HL-60 (cell line): ENCODE results near the gene SERINC2.
"Not testable (repeated sequence)": the region's sequence is repeated elsewhere in the genome, so short reads cannot be mapped to it uniquely, and the experiment has no call there.

Experiments used
- DNase-seq, 2 experiments: peaks; one replicate each; pipeline ENCODE4 v3.0.0-alpha.2; 2010 to 2020; ENCODE audit warnings: low read depth in 1 of 2, low spot score in 1 of 2
- H3K27ac ChIP-seq: fragments of 250-450 bp; sonication (Bioruptor Pico); replicated peaks from 2 replicates; pipeline ENCODE4 v1.5.1; 2020; ENCODE audit warnings: mild to moderate bottlenecking, moderate library complexity
- H3K27me3 ChIP-seq: fragments of 250-450 bp; sonication (Bioruptor Pico); 2 replicates; pipeline ENCODE4 v1.5.1; 2021; ENCODE audit warnings: mild to moderate bottlenecking, moderate library complexity; ENCODE audit not compliant: insufficient read depth, poor library complexity, severe bottlenecking
- H3K4me3 ChIP-seq: replicated peaks from 2 replicates; pipeline ENCODE4 v1.5.1; 2011; ENCODE audit warnings: mild to moderate bottlenecking, control low read depth, low read length; ENCODE audit not compliant: insufficient read depth
- GABPA ChIP-seq: IDR thresholded peaks from 2 replicates; pipeline ENCODE4 v1.6.1; 2012; ENCODE audit warnings: low read depth
- POLR2AphosphoS5 ChIP-seq: IDR thresholded peaks from 2 replicates; pipeline ENCODE4 v1.6.1; 2012; ENCODE audit warnings: low read depth
- SPI1 ChIP-seq: IDR thresholded peaks from 2 replicates; pipeline ENCODE4 v1.6.1; 2012; ENCODE audit warnings: low read depth, mild to moderate bottlenecking, borderline replicate concordance
- TF ChIP-seq, protein P1 (sequence below): IDR thresholded peaks from one replicate; pipeline ENCODE4 v1.5.1; 2011; ENCODE audit warnings: low read length, control low read depth, inconsistent platforms; ENCODE audit not compliant: insufficient read depth
- TF ChIP-seq, protein P2 (sequence below): IDR thresholded peaks from 2 replicates; pipeline ENCODE4 v1.6.1; 2012; ENCODE audit warnings: low read depth; ENCODE audit not compliant: insufficient replicate concordance

SERINC2 gene

DNA sequence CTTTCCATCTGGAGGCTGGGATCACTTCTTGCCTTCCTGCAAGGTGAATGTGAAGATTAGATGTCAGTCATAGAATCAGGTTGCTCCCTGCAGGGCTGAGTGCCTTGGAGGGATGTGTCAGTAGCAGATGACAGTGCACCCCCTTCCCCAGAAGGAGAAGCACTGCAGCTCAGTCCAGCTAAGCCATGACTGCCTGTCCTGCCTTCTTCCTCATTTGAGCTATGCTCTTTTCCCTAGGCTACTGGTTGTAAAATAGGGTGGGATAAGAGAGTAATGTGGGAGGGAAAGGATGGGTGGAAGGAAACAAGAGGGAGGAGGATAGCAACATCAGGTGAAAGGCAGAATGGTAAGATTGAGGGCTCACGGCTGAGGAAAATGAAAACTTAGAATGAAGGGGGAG, 29.0 kb upstream of the SERINC2 start:
- no peak for TF ChIP-seq POLR2AphosphoS5
- TF ChIP-seq, protein P1, sequence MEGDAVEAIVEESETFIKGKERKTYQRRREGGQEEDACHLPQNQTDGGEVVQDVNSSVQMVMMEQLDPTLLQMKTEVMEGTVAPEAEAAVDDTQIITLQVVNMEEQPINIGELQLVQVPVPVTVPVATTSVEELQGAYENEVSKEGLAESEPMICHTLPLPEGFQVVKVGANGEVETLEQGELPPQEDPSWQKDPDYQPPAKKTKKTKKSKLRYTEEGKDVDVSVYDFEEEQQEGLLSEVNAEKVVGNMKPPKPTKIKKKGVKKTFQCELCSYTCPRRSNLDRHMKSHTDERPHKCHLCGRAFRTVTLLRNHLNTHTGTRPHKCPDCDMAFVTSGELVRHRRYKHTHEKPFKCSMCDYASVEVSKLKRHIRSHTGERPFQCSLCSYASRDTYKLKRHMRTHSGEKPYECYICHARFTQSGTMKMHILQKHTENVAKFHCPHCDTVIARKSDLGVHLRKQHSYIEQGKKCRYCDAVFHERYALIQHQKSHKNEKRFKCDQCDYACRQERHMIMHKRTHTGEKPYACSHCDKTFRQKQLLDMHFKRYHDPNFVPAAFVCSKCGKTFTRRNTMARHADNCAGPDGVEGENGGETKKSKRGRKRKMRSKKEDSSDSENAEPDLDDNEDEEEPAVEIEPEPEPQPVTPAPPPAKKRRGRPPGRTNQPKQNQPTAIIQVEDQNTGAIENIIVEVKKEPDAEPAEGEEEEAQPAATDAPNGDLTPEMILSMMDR: no peak
- no peak for TF ChIP-seq SPI1

DNA sequence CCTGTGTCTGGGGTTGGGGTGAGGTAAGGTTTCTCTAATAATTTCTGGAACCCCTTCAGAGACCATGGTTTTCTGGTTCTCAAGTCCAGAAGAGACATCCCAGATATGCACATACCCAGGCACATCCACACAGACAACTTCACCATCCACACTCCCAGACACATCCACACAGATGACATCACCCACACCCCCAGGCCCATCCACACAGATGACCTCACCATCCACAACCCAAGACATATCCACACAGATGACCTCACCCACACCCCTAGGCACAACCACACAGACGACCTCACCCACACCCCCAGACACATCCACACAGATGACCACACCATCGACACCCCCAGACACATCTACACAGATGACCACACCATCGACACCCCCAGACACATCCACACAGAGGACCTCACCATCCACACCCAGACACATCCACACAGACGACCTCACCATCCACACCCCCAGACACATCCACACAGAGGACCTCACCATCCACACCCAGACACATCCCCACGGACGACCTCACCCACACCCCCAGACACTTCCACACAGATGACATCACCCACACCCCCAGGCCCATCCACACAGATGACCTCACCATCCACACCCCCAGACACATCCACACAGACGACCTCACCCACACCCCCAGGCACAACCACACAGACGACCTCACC, 26.3 kb upstream of the SERINC2 start:
- H3K27me3 ChIP-seq, DNase-seq, H3K4me3 ChIP-seq, H3K27ac ChIP-seq: not testable (repeated sequence)

More for the DNA sequence above, 29.0 kb upstream of the SERINC2 start:
- peak in 1 of 2 experiments; percentile 14 for DNase-seq
- Histone ChIP-seq H3K27me3 (peaks cover 2% of the 10 kb centered on the region), H3K27ac (no peak overlapping the region), H3K4me3 (no peak overlapping the region)

DNA sequence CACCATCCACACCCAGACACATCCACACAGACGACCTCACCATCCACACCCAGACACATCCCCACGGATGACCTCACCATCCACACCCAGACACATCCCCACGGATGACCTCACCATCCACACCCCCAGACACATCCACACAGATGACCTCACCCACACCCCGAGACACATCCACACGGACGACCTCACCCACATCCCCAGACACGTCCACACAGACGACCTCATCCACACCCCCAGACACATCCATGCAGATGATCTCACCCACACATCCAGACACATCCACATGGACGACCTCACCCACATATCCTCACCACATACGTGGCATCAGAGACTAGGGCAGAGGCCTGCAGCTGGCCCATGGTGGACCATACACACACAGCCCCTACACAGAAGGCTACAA, 25.4 kb upstream of the SERINC2 start:
- H3K27me3 ChIP-seq: peaks cover 2% of the 10 kb centered on the region

DNA sequence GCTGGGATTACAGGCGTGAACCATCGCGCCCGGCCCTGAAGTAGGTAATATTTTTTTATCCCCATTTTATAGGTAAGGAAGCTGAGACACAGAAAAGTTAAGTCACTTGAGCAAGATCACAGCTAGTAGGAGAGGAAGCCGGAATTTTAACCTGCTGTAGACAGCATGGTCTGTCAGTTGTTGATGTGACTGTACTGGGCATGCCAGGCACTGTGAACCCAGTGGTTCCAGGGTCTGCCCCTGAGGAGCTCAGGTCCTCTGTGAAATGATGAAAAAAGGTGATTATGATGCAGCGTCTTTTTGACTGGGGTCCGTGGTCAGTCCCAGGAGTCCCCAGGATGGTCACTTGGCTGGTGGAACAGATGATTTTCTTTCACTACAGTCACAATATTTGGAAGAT, 23.4 kb upstream of the SERINC2 start:
- no peak for DNase-seq
- Histone ChIP-seq H3K27ac (no peak overlapping the region), H3K27me3 (peaks cover 2% of the 10 kb centered on the region), H3K4me3 (no peak overlapping the region)
- no peak for TF ChIP-seq SPI1
- TF ChIP-seq, protein P1: no peak
- TF ChIP-seq, protein P2, sequence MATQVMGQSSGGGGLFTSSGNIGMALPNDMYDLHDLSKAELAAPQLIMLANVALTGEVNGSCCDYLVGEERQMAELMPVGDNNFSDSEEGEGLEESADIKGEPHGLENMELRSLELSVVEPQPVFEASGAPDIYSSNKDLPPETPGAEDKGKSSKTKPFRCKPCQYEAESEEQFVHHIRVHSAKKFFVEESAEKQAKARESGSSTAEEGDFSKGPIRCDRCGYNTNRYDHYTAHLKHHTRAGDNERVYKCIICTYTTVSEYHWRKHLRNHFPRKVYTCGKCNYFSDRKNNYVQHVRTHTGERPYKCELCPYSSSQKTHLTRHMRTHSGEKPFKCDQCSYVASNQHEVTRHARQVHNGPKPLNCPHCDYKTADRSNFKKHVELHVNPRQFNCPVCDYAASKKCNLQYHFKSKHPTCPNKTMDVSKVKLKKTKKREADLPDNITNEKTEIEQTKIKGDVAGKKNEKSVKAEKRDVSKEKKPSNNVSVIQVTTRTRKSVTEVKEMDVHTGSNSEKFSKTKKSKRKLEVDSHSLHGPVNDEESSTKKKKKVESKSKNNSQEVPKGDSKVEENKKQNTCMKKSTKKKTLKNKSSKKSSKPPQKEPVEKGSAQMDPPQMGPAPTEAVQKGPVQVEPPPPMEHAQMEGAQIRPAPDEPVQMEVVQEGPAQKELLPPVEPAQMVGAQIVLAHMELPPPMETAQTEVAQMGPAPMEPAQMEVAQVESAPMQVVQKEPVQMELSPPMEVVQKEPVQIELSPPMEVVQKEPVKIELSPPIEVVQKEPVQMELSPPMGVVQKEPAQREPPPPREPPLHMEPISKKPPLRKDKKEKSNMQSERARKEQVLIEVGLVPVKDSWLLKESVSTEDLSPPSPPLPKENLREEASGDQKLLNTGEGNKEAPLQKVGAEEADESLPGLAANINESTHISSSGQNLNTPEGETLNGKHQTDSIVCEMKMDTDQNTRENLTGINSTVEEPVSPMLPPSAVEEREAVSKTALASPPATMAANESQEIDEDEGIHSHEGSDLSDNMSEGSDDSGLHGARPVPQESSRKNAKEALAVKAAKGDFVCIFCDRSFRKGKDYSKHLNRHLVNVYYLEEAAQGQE: no peak
- TF ChIP-seq GABPA: no peak
- no peak for TF ChIP-seq POLR2AphosphoS5

More for the DNA sequence above, 25.4 kb upstream of the SERINC2 start:
- TF ChIP-seq GABPA (no peak), SPI1 (no peak), POLR2AphosphoS5 (no peak)
- TF ChIP-seq, protein P1: no peak
- TF ChIP-seq, protein P2: no peak
- H3K27ac ChIP-seq: no peak overlapping the region
- no peak for DNase-seq
- no peak overlapping the region for H3K4me3 ChIP-seq
